Trophoblast cell (in vitro differentiated cells and primary cell): Measurements from ENCODE around the gene SMO.

Experiments
- DNase-seq, 2 donors: peaks; one replicate each; pipeline ENCODE4 v3.0.0-alpha.2; 2016
- H2AFZ ChIP-seq: 2 replicates; pipeline ENCODE4 v1.6.1; 2013; ENCODE audit warnings: low read length, moderate library complexity, mild to moderate bottlenecking; ENCODE audit not compliant: insufficient read depth, poor library complexity
- H2AK5ac ChIP-seq: 2 replicates; pipeline ENCODE4 v1.6.1; 2013; ENCODE audit warnings: mild to moderate bottlenecking, low read length
- H2BK120ac ChIP-seq: 2 replicates; pipeline ENCODE4 v1.6.1; 2013; ENCODE audit warnings: low read length, mild to moderate bottlenecking, moderate library complexity; ENCODE audit not compliant: insufficient read depth, poor library complexity
- H2BK12ac ChIP-seq: 2 replicates; pipeline ENCODE4 v1.6.1; 2013; ENCODE audit warnings: mild to moderate bottlenecking, low read length, moderate library complexity
- H2BK5ac ChIP-seq: 2 replicates; pipeline ENCODE4 v1.6.1; 2013; ENCODE audit warnings: low read length, low read depth, moderate library complexity, mild to moderate bottlenecking; ENCODE audit not compliant: poor library complexity
- H3K14ac ChIP-seq: 2 replicates; pipeline ENCODE4 v1.6.1; 2013; ENCODE audit warnings: mild to moderate bottlenecking, low read length
- H3K18ac ChIP-seq: 2 replicates; pipeline ENCODE4 v1.6.1; 2013; ENCODE audit warnings: mild to moderate bottlenecking, low read length
- H3K23ac ChIP-seq: 2 replicates; pipeline ENCODE4 v1.6.1; 2013; ENCODE audit warnings: low read length
- H3K27ac ChIP-seq: 2 replicates; pipeline ENCODE4 v1.5.1; 2013; ENCODE audit warnings: low read depth, mild to moderate bottlenecking, inconsistent platforms, low read length, moderate library complexity
- H3K27me3 ChIP-seq: 2 replicates; pipeline ENCODE4 v1.6.1; 2013; ENCODE audit warnings: inconsistent platforms, mild to moderate bottlenecking, low read length, moderate library complexity; ENCODE audit not compliant: insufficient read depth
- H3K36me3 ChIP-seq, 2 experiments: 1 replicate in 1 of 2; 2 replicates in 1 of 2; pipeline ENCODE4 v1.6.1; 2013; ENCODE audit warnings: low read length in 2 of 2, mild to moderate bottlenecking in 2 of 2, moderate library complexity in 1 of 2; ENCODE audit not compliant: insufficient read depth in 2 of 2, control insufficient read depth in 1 of 2
- H3K4ac ChIP-seq: 2 replicates; pipeline ENCODE4 v1.6.1; 2013; ENCODE audit warnings: low read depth, mild to moderate bottlenecking, low read length, moderate library complexity
- H3K4me1 ChIP-seq, 2 experiments: 1 replicate in 1 of 2; 2 replicates in 1 of 2; pipeline ENCODE4 v1.6.1; 2013; ENCODE audit warnings: low read length in 2 of 2, mild to moderate bottlenecking in 2 of 2, moderate library complexity in 1 of 2; ENCODE audit not compliant: insufficient read depth in 2 of 2, control insufficient read depth in 1 of 2
- H3K4me2 ChIP-seq: 2 replicates; pipeline ENCODE4 v1.6.1; 2013; ENCODE audit warnings: inconsistent platforms, mild to moderate bottlenecking, low read length, moderate library complexity
- H3K4me3 ChIP-seq: 2 replicates; pipeline ENCODE4 v1.5.1; 2013; ENCODE audit warnings: mild to moderate bottlenecking, low read depth, low read length, inconsistent platforms
- H3K79me1 ChIP-seq: one replicate; pipeline ENCODE4 v1.6.1; 2013; ENCODE audit warnings: low read length
- H3K79me2 ChIP-seq: 2 replicates; pipeline ENCODE4 v1.6.1; 2013; ENCODE audit warnings: low read length, mild to moderate bottlenecking; ENCODE audit not compliant: control insufficient read depth, insufficient read depth, poor library complexity
- H3K9ac ChIP-seq: 2 replicates; pipeline ENCODE4 v1.6.1; 2013; ENCODE audit warnings: mild to moderate bottlenecking, low read length
- H3K9me3 ChIP-seq: 2 replicates; pipeline ENCODE4 v1.6.1; 2013; ENCODE audit warnings: low read depth, mild to moderate bottlenecking, control low read depth, inconsistent platforms, low read length; ENCODE audit not compliant: insufficient read depth
- H4K12ac ChIP-seq: 2 replicates; pipeline ENCODE4 v1.6.1; 2013; ENCODE audit warnings: low read depth, mild to moderate bottlenecking, low read length, moderate library complexity
- H4K8ac ChIP-seq: 2 replicates; pipeline ENCODE4 v1.6.1; 2013; ENCODE audit warnings: low read depth, mild to moderate bottlenecking, low read length, moderate library complexity
- H4K91ac ChIP-seq: one replicate; pipeline ENCODE4 v1.6.1; 2013; ENCODE audit warnings: low read depth, mild to moderate bottlenecking, low read length, moderate library complexity
- WGBS: extraction: QIAGEN DNeasy Blood & Tissue Kit; methylation state at CpG from one replicate; pipeline ENCODE4 v1.1.7; 2013; ENCODE audit warnings: missing lambda C conversion rate; ENCODE audit not compliant: insufficient read length, insufficient coverage; ENCODE audit errors: extremely low coverage; 5-methylcytosine and 5-hydroxymethylcytosine counted together

Gene SMO

DNA sequence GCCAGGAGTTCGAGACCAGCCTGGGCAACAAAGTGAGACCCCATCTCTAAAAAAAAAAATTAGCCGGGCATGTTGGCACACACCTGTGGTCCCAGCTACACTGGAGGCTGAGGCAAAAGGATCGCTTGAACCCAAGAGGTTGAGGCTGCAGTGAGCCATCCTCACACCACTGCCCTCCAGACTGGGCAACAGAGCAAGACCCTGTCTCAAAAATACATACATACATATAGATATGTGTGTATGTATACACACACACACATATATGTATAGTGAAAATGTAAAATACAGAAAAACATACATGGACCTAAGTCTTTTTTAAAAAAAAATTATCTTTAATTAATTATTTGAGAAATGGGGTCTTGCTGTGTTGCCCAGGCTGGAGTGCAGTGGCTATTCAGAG is 5.5 kb downstream of the SMO start:
- H3K4me1 ChIP-seq: peaks cover 8 to 10% of the 10 kb centered on the region in 2 experiments
- no peak overlapping the region for H3K4ac ChIP-seq
- no peak overlapping the region for H2AK5ac ChIP-seq
- no peak overlapping the region for H2BK120ac ChIP-seq
- no peak overlapping the region for H4K91ac ChIP-seq
- no peaks in the 10 kb centered on the region for H3K36me3 ChIP-seq
- DNase-seq: no peak
- no peaks in the 10 kb centered on the region for H3K9me3 ChIP-seq
- H3K4me3 ChIP-seq: no peak overlapping the region
- no peak overlapping the region for H3K14ac ChIP-seq
- no CpG with 5 or more reads among the region's 3 CpGs for WGBS
- no peak overlapping the region for H4K8ac ChIP-seq
- H3K79me2 ChIP-seq: peaks cover 7% of the 10 kb centered on the region
- H2BK12ac ChIP-seq: no peak overlapping the region
- no peak overlapping the region for H3K9ac ChIP-seq
- H2BK5ac ChIP-seq: no peak overlapping the region
- H3K23ac ChIP-seq: no peak overlapping the region
- H3K4me2 ChIP-seq: no peak overlapping the region
- H3K27ac ChIP-seq: no peak overlapping the region
- no peak overlapping the region for H3K18ac ChIP-seq
- H3K27me3 ChIP-seq: no peaks in the 10 kb centered on the region
- H2AFZ ChIP-seq: no peak overlapping the region
- H4K12ac ChIP-seq: no peak overlapping the region
- peaks cover 5% of the 10 kb centered on the region for H3K79me1 ChIP-seq

DNA sequence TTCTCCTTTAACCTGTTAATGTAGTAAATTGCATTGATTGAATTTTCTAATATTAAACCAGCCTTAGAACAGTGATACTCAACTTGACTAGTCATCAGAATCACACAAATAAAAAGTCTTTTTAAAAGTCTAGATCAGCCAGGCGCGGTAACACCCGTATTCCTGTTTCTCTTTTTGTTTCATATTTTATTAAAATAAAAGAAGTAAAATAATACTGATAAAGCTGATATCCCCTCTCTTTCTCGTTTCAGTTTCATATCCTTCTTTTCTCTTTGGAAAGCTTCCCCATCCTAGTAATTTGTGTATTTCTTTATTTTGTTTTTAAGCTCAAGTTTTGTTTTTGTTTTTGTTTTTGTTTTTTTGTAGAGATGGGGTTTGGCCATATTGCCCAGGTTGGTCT is 9.3 kb downstream of the SMO start:
- Histone ChIP-seq H3K4ac (no peak overlapping the region), H3K9ac (no peak overlapping the region), H3K79me2 (no peaks in the 10 kb centered on the region), H3K23ac (no peak overlapping the region), H3K27me3 (no peaks in the 10 kb centered on the region), H2AFZ (no peak overlapping the region), H3K4me3 (no peak overlapping the region), H4K12ac (no peak overlapping the region), H3K36me3 (no peaks in the 10 kb centered on the region), H2BK12ac (no peak overlapping the region), H2AK5ac (no peak overlapping the region), H3K14ac (no peak overlapping the region), H3K4me1 (no peaks in the 10 kb centered on the region), H3K27ac (no peak overlapping the region), H4K8ac (no peak overlapping the region), H3K79me1 (no peaks in the 10 kb centered on the region), H3K4me2 (no peak overlapping the region), H3K18ac (no peak overlapping the region), H2BK5ac (no peak overlapping the region), H2BK120ac (no peak overlapping the region), H4K91ac (no peak overlapping the region), H3K9me3 (no peaks in the 10 kb centered on the region)
- no peak for DNase-seq
- WGBS: no CpG with 5 or more reads among the region's 4 CpGs

DNA sequence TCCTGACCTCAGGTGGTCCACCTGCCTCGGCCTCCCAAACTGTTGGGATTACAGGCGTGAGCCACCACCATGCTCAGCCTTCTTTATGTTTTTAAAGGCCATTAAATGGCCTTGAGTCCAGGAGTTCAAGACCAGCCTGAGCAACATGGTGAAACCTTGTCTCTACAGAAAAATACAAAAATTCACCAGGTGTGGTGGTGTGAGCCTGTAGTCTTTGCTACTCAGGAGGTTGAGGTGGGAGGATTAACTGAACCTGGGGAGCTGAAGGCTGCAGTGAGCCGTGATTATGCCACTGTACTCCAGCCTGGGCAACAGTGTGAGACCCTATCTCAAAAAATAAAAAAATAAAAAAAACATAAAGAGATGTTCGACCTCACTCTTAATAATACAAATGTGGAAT is 11.0 kb downstream of the SMO start:
- Histone ChIP-seq H3K79me2 (no peaks in the 10 kb centered on the region), H4K8ac (no peak overlapping the region), H3K9me3 (no peaks in the 10 kb centered on the region), H2AFZ (no peak overlapping the region), H2BK120ac (no peak overlapping the region), H3K14ac (no peak overlapping the region), H3K79me1 (no peaks in the 10 kb centered on the region), H2BK12ac (no peak overlapping the region), H4K91ac (no peak overlapping the region), H3K9ac (no peak overlapping the region), H3K4me3 (no peak overlapping the region), H3K23ac (no peak overlapping the region), H3K27ac (no peak overlapping the region), H2AK5ac (no peak overlapping the region), H3K18ac (no peak overlapping the region), H3K4ac (no peak overlapping the region), H3K4me1 (no peaks in the 10 kb centered on the region), H4K12ac (no peak overlapping the region), H3K4me2 (no peak overlapping the region), H3K27me3 (no peaks in the 10 kb centered on the region), H2BK5ac (no peak overlapping the region), H3K36me3 (peaks cover 0 to 3% of the 10 kb centered on the region in 2 experiments)
- WGBS: no CpG with 5 or more reads among the region's 4 CpGs
- no peak for DNase-seq

DNA sequence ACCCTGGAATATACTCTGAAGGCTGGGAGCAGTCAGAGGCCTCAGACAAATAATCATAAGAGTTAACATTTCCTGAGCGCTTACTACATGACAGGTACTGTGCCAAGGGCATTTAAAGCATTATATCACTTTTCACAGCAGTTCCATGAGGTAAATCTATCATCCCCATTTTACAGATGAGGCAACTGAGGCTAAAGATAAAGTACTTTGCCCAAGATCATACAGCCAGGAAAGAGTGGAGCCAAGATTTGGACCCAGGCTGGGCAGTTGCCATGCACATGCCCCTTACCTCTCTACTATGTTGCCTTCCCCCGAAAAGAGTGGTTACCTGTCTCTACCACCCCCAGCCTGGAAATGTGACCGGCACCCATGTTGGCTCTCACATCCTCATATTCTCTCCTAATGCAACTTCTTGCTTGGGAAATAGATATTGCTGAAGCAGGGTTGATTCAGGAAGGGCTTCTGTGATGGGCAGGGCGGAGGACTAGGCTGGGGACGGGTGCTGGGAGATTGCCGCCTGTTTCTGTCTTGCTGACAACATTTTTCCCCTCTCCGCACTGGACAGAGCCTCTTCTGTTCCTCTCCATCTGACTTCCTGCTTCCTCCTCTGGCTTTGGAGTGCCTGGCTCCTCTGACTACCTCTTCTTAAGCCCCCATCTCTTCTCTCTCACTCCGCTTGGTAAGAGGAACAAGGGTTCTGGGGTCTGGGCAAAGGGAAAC is 13.8 kb downstream of the SMO start:
- Histone ChIP-seq H3K9ac (no peak overlapping the region), H3K18ac (no peak overlapping the region), H3K4me1 (no peaks in the 10 kb centered on the region), H2AFZ (no peak overlapping the region), H2AK5ac (no peak overlapping the region), H3K4ac (no peak overlapping the region), H3K9me3 (no peaks in the 10 kb centered on the region), H3K79me1 (no peaks in the 10 kb centered on the region), H4K8ac (no peak overlapping the region), H2BK5ac (no peak overlapping the region), H3K79me2 (no peaks in the 10 kb centered on the region), H3K23ac (no peak overlapping the region), H3K4me3 (no peak overlapping the region), H4K91ac (no peak overlapping the region), H2BK12ac (no peak overlapping the region), H4K12ac (no peak overlapping the region), H3K27ac (no peak overlapping the region), H3K14ac (no peak overlapping the region), H3K4me2 (no peak overlapping the region), H3K27me3 (no peaks in the 10 kb centered on the region), H2BK120ac (no peak overlapping the region), H3K36me3 (peaks cover 19 to 20% of the 10 kb centered on the region in 2 experiments)
- WGBS: no CpG with 5 or more reads among the region's 8 CpGs
- DNase-seq: no peak
